NB4 (cell line): ENCODE results near the gene PNKP.

Source experiments
- CTCF ChIP-seq: IDR thresholded peaks from one replicate; pipeline ENCODE4 v1.5.1; 2012; ENCODE audit warnings: low read depth, low read length
- POLR2A ChIP-seq: IDR thresholded peaks from 2 replicates; pipeline ENCODE4 v1.6.1; 2011; ENCODE audit warnings: mild to moderate bottlenecking; ENCODE audit not compliant: insufficient read length; ENCODE audit errors: extremely low read depth
- TF ChIP-seq, protein P1 (sequence below): IDR thresholded peaks from 2 replicates; pipeline ENCODE4 v1.6.1; 2011; ENCODE audit warnings: low read depth, low read length

DNA sequence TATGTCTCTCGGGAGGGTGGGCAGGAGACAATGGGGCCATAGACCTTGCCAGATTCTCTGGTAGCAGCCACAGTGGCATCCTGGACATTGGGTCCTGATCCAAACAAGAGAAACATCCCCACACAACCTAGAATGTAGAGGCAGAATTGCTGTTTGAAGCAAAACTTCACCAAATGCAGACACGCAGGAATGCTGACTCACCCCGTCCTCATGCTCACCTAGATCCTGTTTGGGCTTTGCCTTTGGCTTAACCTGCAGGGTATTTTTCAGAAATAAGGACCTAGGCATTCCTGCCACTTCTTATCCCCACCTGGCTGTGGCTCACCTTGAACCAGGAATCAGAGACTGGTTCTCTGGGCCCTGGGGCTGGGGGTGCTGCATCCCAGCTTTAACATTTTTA lies 17.4 kb upstream of the PNKP start:
- TF ChIP-seq, protein P1, sequence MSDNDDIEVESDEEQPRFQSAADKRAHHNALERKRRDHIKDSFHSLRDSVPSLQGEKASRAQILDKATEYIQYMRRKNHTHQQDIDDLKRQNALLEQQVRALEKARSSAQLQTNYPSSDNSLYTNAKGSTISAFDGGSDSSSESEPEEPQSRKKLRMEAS, result no peak
- no peak for TF ChIP-seq POLR2A
- no peak for TF ChIP-seq CTCF
